ENCODE results near the gene MRPL43. TPM values are rescaled to one million over a fixed set of nuclear protein-coding genes. Genes with fewer than 3 reads are reported as not detected.

Gene MRPL43
- polyA plus RNA-seq, 2 of the 4 experiments (the other 2 are of a cell fraction) = 76.3 to 83.4 TPM

DNA sequence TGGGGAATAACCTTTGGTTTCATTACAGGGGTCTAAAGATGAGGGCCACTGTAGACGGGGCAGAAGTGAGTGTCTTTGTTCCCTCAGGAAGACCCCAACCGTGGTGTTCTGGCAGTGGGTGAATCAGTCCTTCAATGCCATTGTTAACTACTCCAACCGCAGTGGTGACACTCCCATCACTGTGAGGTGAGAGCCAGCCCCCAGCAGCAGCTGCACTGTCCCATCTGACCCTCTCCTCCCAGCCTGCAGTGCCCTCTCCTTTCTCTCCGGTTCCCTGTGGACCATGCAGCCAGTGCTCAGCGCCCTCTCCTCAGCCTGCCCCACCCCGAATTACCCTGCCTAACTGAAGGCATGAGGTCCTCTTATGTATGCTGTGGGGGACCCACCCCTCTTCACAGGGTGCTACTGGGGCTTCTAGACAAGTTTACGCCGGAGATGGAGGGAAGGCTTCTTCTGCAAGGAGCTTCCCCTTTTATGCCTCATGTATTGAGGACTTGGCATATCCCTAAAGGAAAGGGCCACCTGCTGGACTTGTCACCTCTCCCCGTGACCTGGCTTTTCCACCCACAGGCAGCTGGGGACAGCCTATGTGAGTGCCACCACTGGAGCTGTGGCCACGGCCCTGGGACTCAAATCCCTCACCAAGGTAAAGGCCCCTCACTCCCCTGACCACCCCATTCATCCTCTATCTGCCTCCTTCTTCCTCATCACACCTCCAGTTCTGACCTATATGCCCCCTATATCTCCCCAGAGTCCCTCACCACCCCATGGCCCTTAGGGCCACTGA is 48.8 kb upstream of the MRPL43 start:
- FAIRE-seq (no peak), DNase-seq (ENCODE audit: low read depth in 1 of 2, low spot score in 1 of 2) (no peak), ATAC-seq (no peak)
- H3K9me3 ChIP-seq = no peaks in the 10 kb centered on the region
- CTCF ChIA-PET = interaction anchor here (0.6 to 59.3 kb wide), 7 partner anchors 11 to 986 kb away, joined by 3 to 2364 read pairs (median 24); partner anchors contain the start of genes KAZALD1 and LZTS2
- POLR2A ChIA-PET = no interaction called here
- H3K4me2 ChIP-seq = no peak overlapping the region
- no peak for TF ChIP-seq JUNB (IDR thresholded peaks at IDR 0.05)
- no peak for TF ChIP-seq HMGXB4 (CRISPR knock-in tag; IDR thresholded peaks at IDR 0.05; ENCODE audit: borderline replicate concordance)
- TF ChIP-seq, protein P1, sequence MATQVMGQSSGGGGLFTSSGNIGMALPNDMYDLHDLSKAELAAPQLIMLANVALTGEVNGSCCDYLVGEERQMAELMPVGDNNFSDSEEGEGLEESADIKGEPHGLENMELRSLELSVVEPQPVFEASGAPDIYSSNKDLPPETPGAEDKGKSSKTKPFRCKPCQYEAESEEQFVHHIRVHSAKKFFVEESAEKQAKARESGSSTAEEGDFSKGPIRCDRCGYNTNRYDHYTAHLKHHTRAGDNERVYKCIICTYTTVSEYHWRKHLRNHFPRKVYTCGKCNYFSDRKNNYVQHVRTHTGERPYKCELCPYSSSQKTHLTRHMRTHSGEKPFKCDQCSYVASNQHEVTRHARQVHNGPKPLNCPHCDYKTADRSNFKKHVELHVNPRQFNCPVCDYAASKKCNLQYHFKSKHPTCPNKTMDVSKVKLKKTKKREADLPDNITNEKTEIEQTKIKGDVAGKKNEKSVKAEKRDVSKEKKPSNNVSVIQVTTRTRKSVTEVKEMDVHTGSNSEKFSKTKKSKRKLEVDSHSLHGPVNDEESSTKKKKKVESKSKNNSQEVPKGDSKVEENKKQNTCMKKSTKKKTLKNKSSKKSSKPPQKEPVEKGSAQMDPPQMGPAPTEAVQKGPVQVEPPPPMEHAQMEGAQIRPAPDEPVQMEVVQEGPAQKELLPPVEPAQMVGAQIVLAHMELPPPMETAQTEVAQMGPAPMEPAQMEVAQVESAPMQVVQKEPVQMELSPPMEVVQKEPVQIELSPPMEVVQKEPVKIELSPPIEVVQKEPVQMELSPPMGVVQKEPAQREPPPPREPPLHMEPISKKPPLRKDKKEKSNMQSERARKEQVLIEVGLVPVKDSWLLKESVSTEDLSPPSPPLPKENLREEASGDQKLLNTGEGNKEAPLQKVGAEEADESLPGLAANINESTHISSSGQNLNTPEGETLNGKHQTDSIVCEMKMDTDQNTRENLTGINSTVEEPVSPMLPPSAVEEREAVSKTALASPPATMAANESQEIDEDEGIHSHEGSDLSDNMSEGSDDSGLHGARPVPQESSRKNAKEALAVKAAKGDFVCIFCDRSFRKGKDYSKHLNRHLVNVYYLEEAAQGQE (IDR thresholded peaks at IDR 0.05) = no peak
- no peak for TF ChIP-seq EHF (CRISPR knock-in tag; IDR thresholded peaks at IDR 0.05)
- TF ChIP-seq GATA3 (IDR thresholded peaks at IDR 0.05; ENCODE audit: borderline replicate concordance) = no peak
- no peak for TF ChIP-seq ESRRA (IDR thresholded peaks at IDR 0.05; ENCODE audit: borderline replicate concordance, low read length)
- no peak for TF ChIP-seq TFCP2L1 (CRISPR knock-in tag; IDR thresholded peaks at IDR 0.05)
- no peak for TF ChIP-seq NFE2L2 (conservative IDR thresholded peaks at IDR 0.05; ENCODE audit: low read length)
- no peak for TF ChIP-seq SMC3 (IDR thresholded peaks at IDR 0.05)
- no peak for TF ChIP-seq CBX2 (IDR thresholded peaks at IDR 0.05; ENCODE audit: borderline replicate concordance, low read depth)
- no peak for TF ChIP-seq BHLHE40 (IDR thresholded peaks at IDR 0.05; ENCODE audit: low read depth, low read length)
- TF ChIP-seq BCL3 (IDR thresholded peaks at IDR 0.05) = no peak
- TF ChIP-seq RARB (CRISPR knock-in tag; IDR thresholded peaks at IDR 0.05) = no peak
- no peak for TF ChIP-seq USF2 (IDR thresholded peaks at IDR 0.05)
- TF ChIP-seq MAFK (IDR thresholded peaks at IDR 0.05; ENCODE audit: partially characterized antibody) = no peak
- no peak overlapping the region for H3K4me3 ChIP-seq
- H3K27ac ChIP-seq = no peak overlapping the region
- WGBS (ENCODE audit: missing lambda C conversion rate) = 82% methylated on average over 8 of the region's 10 CpGs
- H3K4me1 ChIP-seq = peaks cover 12% of the 10 kb centered on the region

DNA sequence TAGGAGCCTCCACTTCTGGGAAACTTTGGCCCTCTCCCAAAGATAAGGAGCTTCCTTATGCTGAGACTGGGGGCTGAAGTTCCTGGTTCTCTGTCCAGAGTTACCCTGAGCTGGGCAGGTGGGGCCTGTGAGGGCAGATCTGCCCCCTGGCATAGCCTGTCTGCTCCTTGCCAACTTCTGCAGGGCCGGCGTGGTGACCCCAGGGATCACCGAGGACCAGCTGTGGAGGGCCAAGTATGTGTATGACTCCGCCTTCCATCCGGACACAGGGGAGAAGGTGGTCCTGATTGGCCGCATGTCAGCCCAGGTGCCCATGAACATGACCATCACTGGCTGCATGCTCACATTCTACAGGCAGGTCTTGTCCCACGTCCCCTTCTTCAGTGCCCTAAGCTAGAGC is 48.0 kb upstream of the MRPL43 start:
- ChIA-PET POLR2A (interaction anchor here (1.1 kb wide), 1 partner anchor 8 kb away, joined by 3 read pairs; no protein-coding TSS in a partner anchor), CTCF (interaction anchor here (1.0 to 59.3 kb wide), 6 partner anchors 10 to 107 kb away, joined by 4 to 2364 read pairs (median 84); partner anchors contain the start of genes KAZALD1 and LZTS2)
- FAIRE-seq = no peak
- TF ChIP-seq, protein P2, sequence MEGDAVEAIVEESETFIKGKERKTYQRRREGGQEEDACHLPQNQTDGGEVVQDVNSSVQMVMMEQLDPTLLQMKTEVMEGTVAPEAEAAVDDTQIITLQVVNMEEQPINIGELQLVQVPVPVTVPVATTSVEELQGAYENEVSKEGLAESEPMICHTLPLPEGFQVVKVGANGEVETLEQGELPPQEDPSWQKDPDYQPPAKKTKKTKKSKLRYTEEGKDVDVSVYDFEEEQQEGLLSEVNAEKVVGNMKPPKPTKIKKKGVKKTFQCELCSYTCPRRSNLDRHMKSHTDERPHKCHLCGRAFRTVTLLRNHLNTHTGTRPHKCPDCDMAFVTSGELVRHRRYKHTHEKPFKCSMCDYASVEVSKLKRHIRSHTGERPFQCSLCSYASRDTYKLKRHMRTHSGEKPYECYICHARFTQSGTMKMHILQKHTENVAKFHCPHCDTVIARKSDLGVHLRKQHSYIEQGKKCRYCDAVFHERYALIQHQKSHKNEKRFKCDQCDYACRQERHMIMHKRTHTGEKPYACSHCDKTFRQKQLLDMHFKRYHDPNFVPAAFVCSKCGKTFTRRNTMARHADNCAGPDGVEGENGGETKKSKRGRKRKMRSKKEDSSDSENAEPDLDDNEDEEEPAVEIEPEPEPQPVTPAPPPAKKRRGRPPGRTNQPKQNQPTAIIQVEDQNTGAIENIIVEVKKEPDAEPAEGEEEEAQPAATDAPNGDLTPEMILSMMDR (IDR thresholded peaks at IDR 0.05) = no peak
- TF ChIP-seq POLR2A (IDR thresholded peaks at IDR 0.05; ENCODE audit: low read length) (no peak), MAX (IDR thresholded peaks at IDR 0.05) (no peak), CHD4 (IDR thresholded peaks at IDR 0.05; ENCODE audit: borderline replicate concordance) (no peak), HOXB5 (CRISPR knock-in tag; IDR thresholded peaks at IDR 0.05) (no peak), MAFK (IDR thresholded peaks at IDR 0.05; ENCODE audit: partially characterized antibody) (no peak), BCL3 (IDR thresholded peaks at IDR 0.05) (no peak)
- TF ChIP-seq, protein P1 (IDR thresholded peaks at IDR 0.05) = no peak

More for the DNA sequence above, 48.0 kb upstream of the MRPL43 start:
- no peaks in the 10 kb centered on the region for H3K9me3 ChIP-seq
- H3K27ac ChIP-seq = no peak overlapping the region
- ATAC-seq = no peak
- no peak overlapping the region for H3K4me2 ChIP-seq
- WGBS (ENCODE audit: missing lambda C conversion rate) = 94% methylated on average over 6 of the region's 7 CpGs
- DNase-seq (ENCODE audit: low read depth in 1 of 2, low spot score in 1 of 2) = no peak
- peaks cover 13% of the 10 kb centered on the region for H3K4me1 ChIP-seq
- no peak overlapping the region for H3K4me3 ChIP-seq

All from A549 (cell line).